HCT116 (cell line): ENCODE data around the gene PRRG2. TPM values are rescaled to one million over a fixed set of nuclear protein-coding genes. Genes with fewer than 3 reads are reported as not detected.

Source experiments
- ATAC-seq: fragments of 200-7000 bp; cut with Tn5 transposase; 2 replicates; pipeline ENCODE4 v1.9.1; 2020; ENCODE audit warnings: mild to moderate bottlenecking, moderate library complexity
- BruUV-seq: library from RNA; stranded (reverse); fragments of 400-500 nt; replicated peaks from 2 replicates; lab custom pipeline; 2021; lab: Mats Ljungman, UMichigan
- CTCF ChIA-PET: fragments of 300-600 bp; sonication (Branson Sonifier 250); formaldehyde crosslinking; loops from one replicate; lab custom pipeline; 2021; ENCODE audit warnings: antibody characterized with exemption; lab: Charles Lee
- POLR2A ChIA-PET: fragments of 300-600, 350-600 bp; sonication (Branson Sonifier 250); formaldehyde crosslinking; loops from one replicate; lab custom pipeline; 2021; ENCODE audit warnings: antibody characterized with exemption; lab: Charles Lee
- RAD21 ChIA-PET, 2 experiments: fragments of 300-600 bp; sonication (Branson Sonifier 250); formaldehyde crosslinking; loops; one replicate each; lab custom pipeline; 2023; ENCODE audit warnings: low total read pairs in 2 of 2; ENCODE audit not compliant: uncharacterized antibody in 2 of 2, unreplicated experiment in 2 of 2, low non-redundant PET in 1 of 2; lab: Charles Lee
- DNase-seq: peaks from one replicate; pipeline ENCODE4 v3.0.0-alpha.2; 2010; ENCODE audit warnings: low read depth, low spot score
- H2AFZ ChIP-seq: fragments of 200-600 bp; shearing (Covaris generic), sonication (generic); 2 replicates; pipeline ENCODE4 v1.6.1; 2017; ENCODE audit warnings: low read depth, mixed run types, mixed read lengths, antibody characterized with exemption, low read length; ENCODE audit not compliant: poor library complexity, severe bottlenecking
- H3K27ac ChIP-seq: 2 replicates; pipeline ENCODE4 v1.5.1; 2012; ENCODE audit warnings: low read depth, low read length
- H3K27me3 ChIP-seq: fragments of 200-600 bp; sonication (generic); 2 replicates; pipeline ENCODE4 v1.6.1; 2016; ENCODE audit warnings: mixed run types, low read length, mixed read lengths; ENCODE audit not compliant: insufficient read depth
- H3K36me3 ChIP-seq, 2 experiments: fragments of 200-500 bp in 1 of 2; fragments of 200-600 bp in 1 of 2; sonication (Bioruptor generic) in 1 of 2; sonication (generic) in 1 of 2; 2 replicates each; pipeline versions ENCODE4 v1.5.1 to v1.6.1; 2014 to 2016; ENCODE audit warnings: low read length in 2 of 2, inconsistent platforms in 1 of 2, mixed read lengths in 1 of 2, mixed run types in 1 of 2; ENCODE audit not compliant: insufficient read depth in 2 of 2, control insufficient read depth in 1 of 2
- H3K4me1 ChIP-seq, 2 experiments: fragments of 200-600 bp in 1 of 2; sonication (generic) in 1 of 2; 2 replicates each; pipeline versions ENCODE4 v1.5.1 to v1.6.1; 2012 to 2017; ENCODE audit warnings: low read length in 2 of 2, inconsistent platforms in 1 of 2, mild to moderate bottlenecking in 1 of 2, mixed read lengths in 1 of 2, mixed run types in 1 of 2, moderate library complexity in 1 of 2; ENCODE audit not compliant: insufficient read depth in 2 of 2, control insufficient read depth in 1 of 2
- H3K4me2 ChIP-seq: fragments of 200-600 bp; sonication (generic); 2 replicates; pipeline ENCODE4 v1.6.1; 2017; ENCODE audit warnings: mixed run types, low read length, mixed read lengths
- H3K4me3 ChIP-seq, 2 experiments: fragments of 200-600 bp in 1 of 2; sonication (generic) in 1 of 2; replicated peaks in 1 of 2; 2 replicates each; pipeline ENCODE4 v1.5.1; 2011 to 2016; ENCODE audit warnings: low read length in 2 of 2, control low read depth in 1 of 2, low read depth in 1 of 2, mild to moderate bottlenecking in 1 of 2, mixed read lengths in 1 of 2, mixed run types in 1 of 2
- H3K79me2 ChIP-seq: fragments of 200-600 bp; sonication (generic); 2 replicates; pipeline ENCODE4 v1.6.1; 2017; ENCODE audit warnings: mild to moderate bottlenecking, mixed run types, low read length, moderate library complexity, mixed read lengths; ENCODE audit not compliant: insufficient read depth
- H3K9ac ChIP-seq: fragments of 200-600 bp; sonication (generic); 2 replicates; pipeline ENCODE4 v1.6.1; 2016; ENCODE audit warnings: low read length, mixed read lengths
- H3K9me2 ChIP-seq: fragments of 200-600 bp; sonication (generic), shearing (Covaris generic); 2 replicates; pipeline ENCODE4 v1.6.1; 2017; ENCODE audit warnings: mixed run types, mild to moderate bottlenecking, moderate library complexity; ENCODE audit not compliant: insufficient read depth
- H3K9me3 ChIP-seq, 2 experiments: fragments of 200-500 bp in 1 of 2; fragments of 200-600 bp in 1 of 2; sonication (Bioruptor generic) in 1 of 2; sonication (generic) in 1 of 2; 2 replicates each; pipeline ENCODE4 v1.6.1; 2014 to 2017; ENCODE audit warnings: low read length in 2 of 2, mixed read lengths in 2 of 2, inconsistent platforms in 1 of 2, low read depth in 1 of 2, mild to moderate bottlenecking in 1 of 2, mixed run types in 1 of 2, moderate library complexity in 1 of 2; ENCODE audit not compliant: control insufficient read depth in 1 of 2, insufficient read depth in 1 of 2
- H4K20me1 ChIP-seq: fragments of 200-600 bp; sonication (generic), shearing (Covaris generic); 2 replicates; pipeline ENCODE4 v1.6.1; 2017; ENCODE audit warnings: mixed run types, mild to moderate bottlenecking, moderate library complexity; ENCODE audit not compliant: insufficient read depth
- FOSL1 ChIP-seq: IDR thresholded peaks from 2 replicates; pipeline ENCODE4 v1.6.1; 2012; ENCODE audit warnings: low read depth
- POLR2AphosphoS5 ChIP-seq: IDR thresholded peaks from 2 replicates; pipeline ENCODE4 v1.6.1; 2011; ENCODE audit warnings: mild to moderate bottlenecking, low read depth, low read length, moderate library complexity
- SIN3A ChIP-seq: IDR thresholded peaks from 2 replicates; pipeline ENCODE4 v1.6.1; 2012; ENCODE audit warnings: low read depth
- SP1 ChIP-seq: IDR thresholded peaks from 2 replicates; pipeline ENCODE4 v1.6.1; 2012; ENCODE audit warnings: low read depth
- SRF ChIP-seq: IDR thresholded peaks from 2 replicates; pipeline ENCODE4 v1.6.1; 2012; ENCODE audit warnings: low read depth
- ZFX ChIP-seq: fragments of 450-650 bp; IDR thresholded peaks from 2 replicates; pipeline ENCODE4 v1.6.1; 2017
- ZNF274 ChIP-seq: fragments of 200-500 bp; sonication (Bioruptor generic); IDR thresholded peaks from 2 replicates; pipeline ENCODE4 v1.6.1; 2014; ENCODE audit warnings: mild to moderate bottlenecking, low read depth, low read length, inconsistent platforms
- intact Hi-C: fragments of 100-400 bp; cut with micrococcal nuclease; formaldehyde crosslinking; loops from 2 replicates; pipeline ENCODE4 v1.10.0; 2022
- total RNA-seq: library from RNA; stranded (reverse); gene quantifications from one replicate; pipeline ENCODE4 v1.2.1, GENCODE V29; 2021; ENCODE audit not compliant: unreplicated experiment
- TF ChIP-seq, protein P1 (sequence below), 3 experiments: fragments of 200-600 bp in 1 of 3; sonication (generic) in 1 of 3; IDR thresholded peaks in 2 of 3; conservative IDR thresholded peaks in 1 of 3; 2 replicates each; pipeline ENCODE4 v1.5.1; 2012 to 2017; ENCODE audit warnings: low read depth in 2 of 3, low read length in 2 of 3, antibody characterized with exemption in 1 of 3, borderline replicate concordance in 1 of 3, control low read depth in 1 of 3, mild to moderate bottlenecking in 1 of 3, mixed read lengths in 1 of 3, mixed run types in 1 of 3, moderate library complexity in 1 of 3; ENCODE audit not compliant: insufficient read depth in 1 of 3

The PRRG2 gene
- total RNA-seq, 1 experiment from 2014 or later: 6.2 TPM

DNA sequence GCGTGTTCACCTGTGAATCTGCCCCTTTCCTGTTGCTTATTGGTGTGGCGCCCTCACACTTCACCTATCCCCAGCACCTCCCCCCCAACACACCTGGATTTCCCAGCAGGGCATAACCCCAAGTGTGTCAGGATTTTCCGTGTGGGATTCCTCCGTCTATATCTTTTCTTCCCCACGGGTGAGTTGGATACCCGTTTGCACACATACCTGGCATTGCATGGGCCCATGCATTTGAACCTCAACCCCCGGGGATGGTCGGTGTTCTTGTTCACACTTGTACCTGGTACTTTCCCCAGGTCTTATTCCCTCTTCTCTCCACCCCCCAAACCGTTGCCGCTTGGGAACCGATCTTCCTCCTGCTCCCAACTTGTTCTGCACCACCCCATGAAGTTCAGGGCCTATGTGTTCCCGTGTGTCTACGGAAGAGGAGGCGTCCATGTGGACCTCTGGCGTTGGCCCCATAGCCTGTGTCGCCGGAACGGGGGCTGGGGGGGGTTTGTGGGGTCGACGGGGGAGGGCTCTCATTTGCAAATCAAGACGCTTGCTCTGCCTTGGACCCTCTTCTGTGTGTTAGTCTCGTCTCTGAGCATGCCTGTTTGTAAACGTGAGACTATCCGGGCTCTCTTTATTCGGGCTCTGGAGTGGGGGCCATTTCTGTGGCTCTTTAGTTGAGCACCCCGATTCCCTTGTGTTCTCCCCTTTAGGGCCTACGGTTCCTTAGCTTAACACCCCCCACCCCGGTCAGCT, 11.5 kb downstream of the PRRG2 start:
- no peaks in the 10 kb centered on the region for H3K27me3 ChIP-seq
- H3K4me1 ChIP-seq: peaks cover 10 to 33% of the 10 kb centered on the region in 2 experiments; a peak in 3 of 4 replicates
- DNase-seq: no peak
- H3K4me2 ChIP-seq: peak overlapping the region; percentile 83
- ChIA-PET POLR2A (interaction anchor here (0.7 to 5.4 kb wide), 7 partner anchors 10 to 78 kb away, joined by 3 to 50 read pairs (median 5); partner anchors contain the start of genes NOSIP, PRRG2, RRAS and SCAF1), RAD21 (interaction anchor here (0.7 to 1.5 kb wide), 3 partner anchors 13 to 47 kb away, joined by 3 to 6 read pairs (median 4); partner anchors contain the start of genes NOSIP (in 1 of the 2) and RRAS (in 1 of the 2))
- peaks cover 11 to 19% of the 10 kb centered on the region in 2 experiments; a peak in 3 of 4 replicates for H3K36me3 ChIP-seq
- peaks cover 46% of the 10 kb centered on the region for H3K79me2 ChIP-seq
- H3K9ac ChIP-seq: peak overlapping the region; percentile 99
- intact Hi-C loops: loop anchor here (5.0 kb wide), 1 partner anchor 85 kb away; the partner anchor contains the start of gene PRMT1
- peak overlapping the region; percentile 99 for H3K27ac ChIP-seq
- TF ChIP-seq SIN3A: no peak
- no peak for TF ChIP-seq SRF
- TF ChIP-seq, all 23 proteins: peak for 0
- no peak for ATAC-seq
- Histone ChIP-seq H4K20me1 (peaks cover 8% of the 10 kb centered on the region; the same call in 1 of the 2 replicates), H3K4me3 (peak overlapping the region; percentile 89 to 93), H3K9me2 (no peaks in the 10 kb centered on the region), H2AFZ (no peak overlapping the region), H3K9me3 (no peaks in the 10 kb centered on the region)
- CTCF ChIA-PET: interaction anchor here (1.0 to 1.3 kb wide), 6 partner anchors 19 to 119 kb away, joined by 3 to 4 read pairs (median 3); partner anchors contain the start of gene FLT3LG
- no TSS peak for BruUV-seq

DNA sequence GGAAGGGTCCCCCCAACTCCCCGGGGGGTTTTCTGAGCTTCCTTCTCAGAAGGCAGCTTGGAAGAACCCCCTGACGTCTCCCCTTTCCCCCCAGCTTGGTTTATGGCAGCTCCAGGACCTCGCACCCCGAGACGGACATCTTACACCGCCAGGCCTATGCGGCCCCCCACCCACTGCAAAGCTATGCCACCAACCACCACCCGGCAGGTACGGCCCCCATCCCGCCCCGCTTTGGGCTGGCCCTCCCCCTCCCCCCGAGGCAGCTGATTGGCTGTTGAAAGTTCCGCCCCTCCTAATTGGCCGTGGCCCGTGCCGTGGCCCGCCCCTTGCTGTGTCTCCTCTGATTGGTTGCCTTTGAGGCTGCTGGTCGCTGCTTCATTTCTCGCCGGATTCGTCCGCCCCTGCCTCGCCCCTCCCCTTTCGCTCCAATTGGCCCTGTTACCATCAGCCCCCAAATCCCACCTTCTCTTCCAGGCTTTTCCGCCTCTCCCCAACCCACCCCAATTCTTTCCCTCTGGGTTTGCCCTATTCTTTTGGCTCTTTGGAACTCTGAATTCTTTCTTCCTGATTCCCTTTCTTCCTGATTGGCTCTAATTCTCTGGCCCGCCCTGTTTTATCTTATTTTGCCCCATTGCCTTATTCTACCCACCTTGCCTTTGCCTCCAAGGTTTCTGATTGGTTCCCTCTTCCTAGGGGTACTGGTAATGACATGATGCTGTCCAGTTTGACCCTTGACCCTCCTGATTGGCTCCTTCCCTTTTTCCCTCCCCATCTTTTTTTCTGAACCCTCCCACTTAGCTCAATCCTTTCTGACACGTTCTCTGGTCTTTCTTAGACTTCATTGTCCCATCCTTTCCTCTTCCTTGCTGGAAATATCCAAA, 12.4 kb downstream of the PRRG2 start:
- ChIA-PET RAD21 (interaction anchor here in 1 of 2 experiments (0.9 to 1.5 kb wide), 2 partner anchors 14 to 47 kb away, joined by 3 to 6 read pairs; partner anchors contain the start of genes NOSIP and RRAS), POLR2A (interaction anchor here (0.6 to 5.4 kb wide), 7 partner anchors 13 to 87 kb away, joined by 3 to 50 read pairs (median 5); partner anchors contain the start of genes NOSIP, PRRG2, RRAS and SCAF1), CTCF (interaction anchor here (1.0 to 1.3 kb wide), 5 partner anchors 18 to 120 kb away, joined by 3 to 4 read pairs (median 3); partner anchors contain the start of gene FLT3LG)
- Histone ChIP-seq H3K79me2 (peaks cover 49% of the 10 kb centered on the region), H3K27me3 (no peaks in the 10 kb centered on the region), H2AFZ (no peak overlapping the region), H3K9me3 (no peaks in the 10 kb centered on the region), H3K36me3 (peaks cover 13 to 21% of the 10 kb centered on the region in 2 experiments; a peak in 3 of 4 replicates), H3K27ac (peak overlapping the region; percentile 99), H3K9ac (peak overlapping the region; percentile 99), H4K20me1 (peaks cover 8% of the 10 kb centered on the region; the same call in 1 of the 2 replicates), H3K4me1 (peaks cover 10 to 33% of the 10 kb centered on the region in 2 experiments; a peak in 3 of 4 replicates), H3K4me3 (peak overlapping the region; percentile 89 to 93), H3K4me2 (peak overlapping the region; percentile 83), H3K9me2 (no peaks in the 10 kb centered on the region)
- DNase-seq: peak; percentile 89
- intact Hi-C loops: loop anchor here (5.0 kb wide), 1 partner anchor 84 kb away; the partner anchor contains the start of gene PRMT1
- no TSS peak for BruUV-seq
- TF ChIP-seq ZNF274: no peak
- TF ChIP-seq POLR2AphosphoS5: peak; percentile 41; the same call in 1 of the 2 replicates
- TF ChIP-seq ZFX: no peak
- TF ChIP-seq FOSL1: no peak
- TF ChIP-seq, protein P1, sequence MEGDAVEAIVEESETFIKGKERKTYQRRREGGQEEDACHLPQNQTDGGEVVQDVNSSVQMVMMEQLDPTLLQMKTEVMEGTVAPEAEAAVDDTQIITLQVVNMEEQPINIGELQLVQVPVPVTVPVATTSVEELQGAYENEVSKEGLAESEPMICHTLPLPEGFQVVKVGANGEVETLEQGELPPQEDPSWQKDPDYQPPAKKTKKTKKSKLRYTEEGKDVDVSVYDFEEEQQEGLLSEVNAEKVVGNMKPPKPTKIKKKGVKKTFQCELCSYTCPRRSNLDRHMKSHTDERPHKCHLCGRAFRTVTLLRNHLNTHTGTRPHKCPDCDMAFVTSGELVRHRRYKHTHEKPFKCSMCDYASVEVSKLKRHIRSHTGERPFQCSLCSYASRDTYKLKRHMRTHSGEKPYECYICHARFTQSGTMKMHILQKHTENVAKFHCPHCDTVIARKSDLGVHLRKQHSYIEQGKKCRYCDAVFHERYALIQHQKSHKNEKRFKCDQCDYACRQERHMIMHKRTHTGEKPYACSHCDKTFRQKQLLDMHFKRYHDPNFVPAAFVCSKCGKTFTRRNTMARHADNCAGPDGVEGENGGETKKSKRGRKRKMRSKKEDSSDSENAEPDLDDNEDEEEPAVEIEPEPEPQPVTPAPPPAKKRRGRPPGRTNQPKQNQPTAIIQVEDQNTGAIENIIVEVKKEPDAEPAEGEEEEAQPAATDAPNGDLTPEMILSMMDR (IDR thresholded peaks at IDR 0.05 in 2 of 3, conservative IDR thresholded peaks at IDR 0.05 in 1 of 3; ENCODE audit: borderline replicate concordance in 1 of 3, insufficient read depth in 1 of 3, low read depth in 2 of 3, low read length in 2 of 3): no peak
- TF ChIP-seq SP1: peak; percentile 89
- no peak for TF ChIP-seq SIN3A
- peak; percentile 61 for ATAC-seq
